ENCODE measurements around the gene DAND5.

- TF ChIP-seq POLR2AphosphoS5 (IDR thresholded peaks at IDR 0.05) (peak; percentile 24), CTCF (IDR thresholded peaks at IDR 0.05) (peak; percentile 80 to 97 (median 90))
Observed at GRCh38 chr19:12965017-12965811, 4.2 kb upstream of the DAND5 start.
